MM.1S (cell line): ENCODE data around the gene SLC13A5.

Experiments used
- DNase-seq: peaks from one replicate; pipeline ENCODE4 v3.0.0-alpha.2; 2015
- H2AFZ ChIP-seq: fragments of 300-600 bp; sonication (generic); 2 replicates; pipeline ENCODE4 v1.6.0; 2016; ENCODE audit warnings: antibody characterized with exemption, low read length
- H3F3A ChIP-seq: fragments of 300-600 bp; sonication (generic); 2 replicates; pipeline ENCODE4 v1.6.1; 2016; ENCODE audit warnings: mild to moderate bottlenecking, antibody characterized with exemption, low read length, moderate library complexity, mixed read lengths; ENCODE audit not compliant: insufficient read depth
- H3K27ac ChIP-seq: fragments of 300-600 bp; sonication (generic); 2 replicates; pipeline ENCODE4 v1.5.1; 2016; ENCODE audit warnings: mild to moderate bottlenecking, low read length
- H3K27me3 ChIP-seq: fragments of 300-600 bp; sonication (generic); replicated peaks from 2 replicates; pipeline ENCODE4 v1.6.0; 2016; ENCODE audit warnings: low read length; ENCODE audit not compliant: insufficient read depth
- H3K36me3 ChIP-seq: fragments of 300-600 bp; sonication (generic); replicated peaks from 2 replicates; pipeline ENCODE4 v1.6.1; 2016; ENCODE audit warnings: mild to moderate bottlenecking, low read length, mixed read lengths; ENCODE audit not compliant: insufficient read depth
- H3K4me1 ChIP-seq: fragments of 300-600 bp; sonication (generic); 2 replicates; pipeline ENCODE4 v1.6.1; 2016; ENCODE audit warnings: low read length, mixed read lengths
- H3K4me2 ChIP-seq: fragments of 300-600 bp; sonication (generic); 2 replicates; pipeline ENCODE4 v1.6.0; 2016; ENCODE audit warnings: low read depth, low read length
- H3K4me3 ChIP-seq: fragments of 300-600 bp; sonication (generic); 2 replicates; pipeline ENCODE4 v1.5.1; 2016; ENCODE audit warnings: low read length, mixed read lengths
- H3K79me2 ChIP-seq: fragments of 300-600 bp; sonication (generic); 2 replicates; pipeline ENCODE4 v1.6.1; 2016; ENCODE audit warnings: mixed run types, low read length, mixed read lengths
- H3K9ac ChIP-seq: fragments of 300-600 bp; sonication (generic); 2 replicates; pipeline ENCODE4 v1.6.1; 2016; ENCODE audit warnings: low read length, mixed read lengths
- H3K9me2 ChIP-seq: fragments of 300-600 bp; sonication (generic); replicated peaks from 2 replicates; pipeline ENCODE4 v1.6.1; 2016; ENCODE audit warnings: mild to moderate bottlenecking, low read length, mixed read lengths; ENCODE audit not compliant: insufficient read depth
- H3K9me3 ChIP-seq: fragments of 300-600 bp; sonication (generic); replicated peaks from 2 replicates; pipeline ENCODE4 v1.6.1; 2016; ENCODE audit warnings: mild to moderate bottlenecking, low read length, mixed read lengths; ENCODE audit not compliant: insufficient read depth
- H4K20me1 ChIP-seq: fragments of 300-600 bp; sonication (generic); 2 replicates; pipeline ENCODE4 v1.6.1; 2016; ENCODE audit warnings: mild to moderate bottlenecking, low read length, moderate library complexity, mixed read lengths; ENCODE audit not compliant: insufficient read depth
- EZH2 ChIP-seq: fragments of 300-600 bp; sonication (generic); optimal IDR thresholded peaks from 2 replicates; pipeline ENCODE3; 2017; ENCODE audit warnings: low read depth, mild to moderate bottlenecking, antibody characterized with exemption, low read length, mixed read lengths
- EZH2phosphoT487 ChIP-seq: fragments of 300-600 bp; sonication (generic); IDR thresholded peaks from 2 replicates; pipeline ENCODE4 v1.6.1; 2018; ENCODE audit warnings: antibody characterized with exemption, low read length
- TF ChIP-seq, protein P1 (sequence below): fragments of 300-600 bp; sonication (generic); IDR thresholded peaks from 2 replicates; pipeline ENCODE4 v1.5.1; 2016; ENCODE audit warnings: antibody characterized with exemption, low read length, mixed read lengths

Gene SLC13A5

DNA sequence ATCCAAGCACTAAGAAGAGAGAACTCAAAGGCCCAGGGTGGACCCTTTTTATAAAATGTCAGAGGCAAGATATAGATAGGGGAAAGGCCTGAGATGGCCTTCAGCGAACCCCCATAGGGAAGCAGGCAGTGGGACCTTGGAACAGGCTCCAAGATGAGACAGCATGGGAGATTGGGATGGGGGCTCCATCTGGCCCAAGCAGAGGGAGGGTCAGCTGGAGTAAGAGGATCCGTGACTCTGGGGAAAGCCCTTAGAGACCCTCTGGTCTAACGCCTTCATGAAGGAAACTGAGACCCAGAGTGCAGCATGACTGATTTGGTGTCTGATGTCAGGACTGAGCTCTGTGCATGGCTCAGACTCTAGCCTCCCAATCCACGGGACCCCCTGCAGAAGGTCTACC lies 30.8 kb downstream of the SLC13A5 start:
- no peaks in the 10 kb centered on the region for H3K36me3 ChIP-seq
- no peaks in the 10 kb centered on the region for H3K79me2 ChIP-seq
- H4K20me1 ChIP-seq: no peaks in the 10 kb centered on the region
- no peak for DNase-seq
- H3K4me3 ChIP-seq: no peak overlapping the region
- peaks cover 4% of the 10 kb centered on the region; the same call in 1 of the 2 replicates for H3K4me1 ChIP-seq
- H3K4me2 ChIP-seq: no peak overlapping the region
- no peaks in the 10 kb centered on the region for H3K9me2 ChIP-seq
- H3F3A ChIP-seq: no peaks in the 10 kb centered on the region
- no peak overlapping the region for H3K27ac ChIP-seq
- H3K9ac ChIP-seq: no peak overlapping the region
- H3K9me3 ChIP-seq: no peaks in the 10 kb centered on the region
- peaks cover 51% of the 10 kb centered on the region for H3K27me3 ChIP-seq
- H2AFZ ChIP-seq: no peak overlapping the region
- TF ChIP-seq, protein P1, sequence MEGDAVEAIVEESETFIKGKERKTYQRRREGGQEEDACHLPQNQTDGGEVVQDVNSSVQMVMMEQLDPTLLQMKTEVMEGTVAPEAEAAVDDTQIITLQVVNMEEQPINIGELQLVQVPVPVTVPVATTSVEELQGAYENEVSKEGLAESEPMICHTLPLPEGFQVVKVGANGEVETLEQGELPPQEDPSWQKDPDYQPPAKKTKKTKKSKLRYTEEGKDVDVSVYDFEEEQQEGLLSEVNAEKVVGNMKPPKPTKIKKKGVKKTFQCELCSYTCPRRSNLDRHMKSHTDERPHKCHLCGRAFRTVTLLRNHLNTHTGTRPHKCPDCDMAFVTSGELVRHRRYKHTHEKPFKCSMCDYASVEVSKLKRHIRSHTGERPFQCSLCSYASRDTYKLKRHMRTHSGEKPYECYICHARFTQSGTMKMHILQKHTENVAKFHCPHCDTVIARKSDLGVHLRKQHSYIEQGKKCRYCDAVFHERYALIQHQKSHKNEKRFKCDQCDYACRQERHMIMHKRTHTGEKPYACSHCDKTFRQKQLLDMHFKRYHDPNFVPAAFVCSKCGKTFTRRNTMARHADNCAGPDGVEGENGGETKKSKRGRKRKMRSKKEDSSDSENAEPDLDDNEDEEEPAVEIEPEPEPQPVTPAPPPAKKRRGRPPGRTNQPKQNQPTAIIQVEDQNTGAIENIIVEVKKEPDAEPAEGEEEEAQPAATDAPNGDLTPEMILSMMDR: no peak
- TF ChIP-seq EZH2phosphoT487 (no peak), EZH2 (no peak)

DNA sequence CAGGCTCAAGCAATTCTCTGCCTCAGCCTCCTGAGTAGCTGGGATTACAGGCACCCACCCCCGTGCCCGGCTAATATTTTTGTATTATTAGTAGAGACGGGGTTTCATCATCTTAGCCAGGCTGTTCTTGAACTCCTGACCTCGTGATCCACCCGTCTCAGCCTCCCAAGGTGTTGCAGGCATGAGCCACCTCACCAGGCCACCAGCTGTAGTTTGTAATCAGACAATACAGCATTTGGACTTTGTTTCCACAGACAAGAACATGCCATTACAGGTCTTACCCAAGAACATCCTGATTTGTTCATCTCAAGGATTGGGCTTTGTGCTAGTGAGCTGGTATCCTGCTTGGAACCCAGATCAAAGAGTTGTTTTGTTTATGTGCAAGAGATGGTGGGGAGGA lies 31.5 kb downstream of the SLC13A5 start:
- no peaks in the 10 kb centered on the region for H3K9me3 ChIP-seq
- peaks cover 51% of the 10 kb centered on the region for H3K27me3 ChIP-seq
- no peaks in the 10 kb centered on the region for H3F3A ChIP-seq
- H3K4me1 ChIP-seq: peaks cover 10% of the 10 kb centered on the region; the same call in 1 of the 2 replicates
- H3K79me2 ChIP-seq: no peaks in the 10 kb centered on the region
- no peak overlapping the region for H3K4me3 ChIP-seq
- H3K4me2 ChIP-seq: no peak overlapping the region
- no peak for TF ChIP-seq EZH2phosphoT487
- TF ChIP-seq EZH2: no peak
- TF ChIP-seq, protein P1: no peak
- no peaks in the 10 kb centered on the region for H3K9me2 ChIP-seq
- no peak for DNase-seq
- H3K9ac ChIP-seq: no peak overlapping the region
- H4K20me1 ChIP-seq: no peaks in the 10 kb centered on the region
- H3K27ac ChIP-seq: no peak overlapping the region
- no peaks in the 10 kb centered on the region for H3K36me3 ChIP-seq
- H2AFZ ChIP-seq: no peak overlapping the region

- no peak overlapping the region for H3K27ac ChIP-seq
- no peak overlapping the region for H3K4me2 ChIP-seq
- peaks cover 10% of the 10 kb centered on the region; the same call in 1 of the 2 replicates for H3K4me1 ChIP-seq
- H2AFZ ChIP-seq: no peak overlapping the region
- H3K4me3 ChIP-seq: no peak overlapping the region
- no peak overlapping the region for H3K9ac ChIP-seq
- no peaks in the 10 kb centered on the region for H3K79me2 ChIP-seq
- H3F3A ChIP-seq: no peaks in the 10 kb centered on the region
- no peak for DNase-seq
- H4K20me1 ChIP-seq: no peaks in the 10 kb centered on the region
- peaks cover 49% of the 10 kb centered on the region for H3K27me3 ChIP-seq
- TF ChIP-seq, protein P1: no peak
- H3K9me2 ChIP-seq: no peaks in the 10 kb centered on the region
- no peaks in the 10 kb centered on the region for H3K9me3 ChIP-seq
- H3K36me3 ChIP-seq: no peaks in the 10 kb centered on the region
These were observed 32.0 kb downstream of the SLC13A5 start for GRCh38 chr17:6681176-6681575.
